Measurements from ENCODE around the gene PCNX1. TPM values are rescaled to one million over a fixed set of nuclear protein-coding genes. Genes with fewer than 3 reads are reported as not detected.

PCNX1 gene
- polyA plus RNA-seq, 3 donors = 7.3 to 26.7 (median 8.1) TPM

GRCh38 chr14:71103662-71104484, 196.6 kb downstream of the PCNX1 start:
- intact Hi-C loops (cut with micrococcal nuclease) = loop anchor here (2.0 to 10.0 kb wide), 2 partner anchors 649 to 651 kb away; no protein-coding TSS in a partner anchor
- H3K9me3 Mint-ChIP-seq = no peaks in the 10 kb centered on the region
- no peaks in the 10 kb centered on the region for H3K27me3 ChIP-seq (ENCODE audit: control insufficient read depth in 2 of 2, insufficient read depth in 2 of 2, low read length in 2 of 2)
- H3K79me2 ChIP-seq (ENCODE audit: insufficient read depth, low read length) = no peaks in the 10 kb centered on the region
- no CpG with 5 or more reads among the region's 3 CpGs for WGBS (ENCODE audit: insufficient coverage)
- H2AFZ ChIP-seq (ENCODE audit: insufficient read depth, low read depth, low read length, poor library complexity, severe bottlenecking) = no peak overlapping the region
- no peak overlapping the region for H3K4me3 ChIP-seq (replicated peaks in 1 of 3; ENCODE audit: low read depth in 2 of 3, low read length in 3 of 3)
- peaks cover 62 to 83% of the 10 kb centered on the region in 2 donors for H3K36me3 Mint-ChIP-seq
- H3K27ac ChIP-seq (ENCODE audit: low read depth in 1 of 2, low read length in 2 of 2) = no peak overlapping the region
- H3K9ac ChIP-seq (ENCODE audit: insufficient read depth, low read length, poor library complexity, severe bottlenecking) = no peak overlapping the region
- peaks cover 56 to 90% of the 10 kb centered on the region in 2 donors for H3K36me3 ChIP-seq (replicated peaks in 1 of 2; ENCODE audit: control insufficient read depth in 1 of 2, insufficient read depth in 2 of 2, low read length in 2 of 2)
- H3K4me1 Mint-ChIP-seq = no peaks in the 10 kb centered on the region
- no peaks in the 10 kb centered on the region for H3K4me1 ChIP-seq (ENCODE audit: control insufficient read depth in 1 of 2, insufficient read depth in 2 of 2, low read length in 2 of 2)
- peaks cover 0 to 4% (median 0%) of the 10 kb centered on the region in 3 donors for H3K27me3 Mint-ChIP-seq (ENCODE audit: low read depth in 3 of 3)
- H3K4me2 ChIP-seq (replicated peaks; ENCODE audit: extremely low read depth, low read length, poor library complexity, severe bottlenecking) = no peak overlapping the region
- H3K4me3 Mint-ChIP-seq = no peak overlapping the region
- no peaks in the 10 kb centered on the region for H3K9me3 ChIP-seq (replicated peaks in 1 of 2; ENCODE audit: control insufficient read depth in 1 of 2, insufficient read depth in 1 of 2, low read length in 2 of 2)
- peak; percentile 41 to 59 (median 48) for DNase-seq
- peaks cover 9% of the 10 kb centered on the region for H4K20me1 ChIP-seq (ENCODE audit: insufficient read depth, low read length)
- no peak overlapping the region for H3K27ac Mint-ChIP-seq
- TF ChIP-seq CTCF (IDR thresholded peaks at IDR 0.05) = peak; percentile 86

- Histone ChIP-seq H4K20me1 (ENCODE audit: insufficient read depth, low read length) (no peaks in the 10 kb centered on the region), H2AFZ (ENCODE audit: insufficient read depth, low read depth, low read length, poor library complexity, severe bottlenecking) (no peak overlapping the region), H3K36me3 (replicated peaks in 1 of 2; ENCODE audit: control insufficient read depth in 1 of 2, insufficient read depth in 2 of 2, low read length in 2 of 2) (peaks cover 69 to 95% of the 10 kb centered on the region in 2 donors), H3K27me3 (ENCODE audit: control insufficient read depth in 2 of 2, insufficient read depth in 2 of 2, low read length in 2 of 2) (no peaks in the 10 kb centered on the region), H3K9ac (ENCODE audit: insufficient read depth, low read length, poor library complexity, severe bottlenecking) (no peak overlapping the region), H3K4me3 (replicated peaks in 1 of 3; ENCODE audit: low read depth in 2 of 3, low read length in 3 of 3) (no peak overlapping the region), H3K79me2 (ENCODE audit: insufficient read depth, low read length) (no peaks in the 10 kb centered on the region), H3K9me3 (replicated peaks in 1 of 2; ENCODE audit: control insufficient read depth in 1 of 2, insufficient read depth in 1 of 2, low read length in 2 of 2) (no peaks in the 10 kb centered on the region), H3K4me2 (replicated peaks; ENCODE audit: extremely low read depth, low read length, poor library complexity, severe bottlenecking) (no peak overlapping the region), H3K4me1 (ENCODE audit: control insufficient read depth in 1 of 2, insufficient read depth in 2 of 2, low read length in 2 of 2) (no peaks in the 10 kb centered on the region), H3K27ac (ENCODE audit: low read depth in 1 of 2, low read length in 2 of 2) (no peak overlapping the region)
- no peak for TF ChIP-seq CTCF (IDR thresholded peaks at IDR 0.05)
- H3K4me1 Mint-ChIP-seq = no peaks in the 10 kb centered on the region
- peaks cover 71 to 87% of the 10 kb centered on the region in 2 donors for H3K36me3 Mint-ChIP-seq
- peaks cover 0 to 4% (median 0%) of the 10 kb centered on the region in 3 donors for H3K27me3 Mint-ChIP-seq (ENCODE audit: low read depth in 3 of 3)
- H3K4me3 Mint-ChIP-seq = no peak overlapping the region
- intact Hi-C loops (cut with micrococcal nuclease) = loop anchor here (2.0 to 10.0 kb wide), 2 partner anchors 648 to 650 kb away; no protein-coding TSS in a partner anchor
- no peak overlapping the region for H3K27ac Mint-ChIP-seq
- no CpG with 5 or more reads among the region's 2 CpGs for WGBS (ENCODE audit: insufficient coverage)
- no peak for DNase-seq
- no peaks in the 10 kb centered on the region for H3K9me3 Mint-ChIP-seq
Observed at GRCh38 chr14:71105177-71105576, 197.9 kb downstream of the PCNX1 start.

Data from CD14-positive monocyte (primary cell).